Coronary artery (tissue), 2 donors: ENCODE results near the gene SLC25A29.
A peak's percentile ranks its signal among the peaks of the same experiment; 100 is the strongest.

Experiments
- DNase-seq: peaks from one replicate; pipeline ENCODE4 v3.0.0-alpha.2; 2017; ENCODE audit warnings: low spot score
- H3K27ac ChIP-seq, 2 donors: fragments of 200-600 bp; sonication (generic); one replicate each; pipeline ENCODE4 v1.5.1; 2016 to 2019
- H3K4me3 ChIP-seq: fragments of 200-600 bp; sonication (generic); 2 replicates; pipeline ENCODE4 v1.5.1; 2016; ENCODE audit warnings: mild to moderate bottlenecking, moderate library complexity
- TF ChIP-seq, protein P1 (sequence below): fragments of 200-600 bp; sonication (generic); IDR thresholded peaks from one replicate; pipeline ENCODE4 v1.5.1; 2019; ENCODE audit warnings: antibody characterized with exemption

SLC25A29 gene

DNA sequence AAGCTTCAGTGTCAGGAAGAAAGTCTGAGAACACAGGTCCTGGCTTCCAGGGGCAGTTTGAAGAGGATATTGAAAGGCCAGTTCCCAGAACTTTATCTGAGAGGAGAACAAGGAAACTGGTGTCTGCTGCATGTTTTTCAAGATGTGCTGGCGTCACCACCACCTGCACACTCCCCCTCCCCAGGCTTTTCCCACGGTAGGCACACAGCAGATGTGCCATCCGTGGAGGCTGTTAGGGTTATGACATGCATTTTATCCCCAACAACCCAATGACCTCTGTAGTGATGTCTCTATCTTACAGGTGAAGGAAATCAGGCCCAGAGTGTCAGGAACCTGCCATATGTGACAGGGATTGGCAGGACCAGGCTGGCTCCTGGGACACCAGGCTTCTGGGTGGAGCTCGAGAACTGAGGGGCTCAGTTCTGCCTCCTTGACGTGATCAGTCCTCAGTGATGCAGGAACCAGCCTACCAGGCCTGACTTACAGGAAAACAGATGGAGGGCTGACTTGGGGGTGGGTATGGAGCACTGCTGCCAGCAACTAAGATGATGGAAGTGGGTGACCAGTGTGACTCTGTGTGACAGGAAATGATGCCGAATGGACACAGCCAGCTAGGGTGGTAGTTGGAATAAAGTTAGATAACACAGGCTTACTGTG is 33.6 kb upstream of the SLC25A29 start:
- TF ChIP-seq, protein P1, sequence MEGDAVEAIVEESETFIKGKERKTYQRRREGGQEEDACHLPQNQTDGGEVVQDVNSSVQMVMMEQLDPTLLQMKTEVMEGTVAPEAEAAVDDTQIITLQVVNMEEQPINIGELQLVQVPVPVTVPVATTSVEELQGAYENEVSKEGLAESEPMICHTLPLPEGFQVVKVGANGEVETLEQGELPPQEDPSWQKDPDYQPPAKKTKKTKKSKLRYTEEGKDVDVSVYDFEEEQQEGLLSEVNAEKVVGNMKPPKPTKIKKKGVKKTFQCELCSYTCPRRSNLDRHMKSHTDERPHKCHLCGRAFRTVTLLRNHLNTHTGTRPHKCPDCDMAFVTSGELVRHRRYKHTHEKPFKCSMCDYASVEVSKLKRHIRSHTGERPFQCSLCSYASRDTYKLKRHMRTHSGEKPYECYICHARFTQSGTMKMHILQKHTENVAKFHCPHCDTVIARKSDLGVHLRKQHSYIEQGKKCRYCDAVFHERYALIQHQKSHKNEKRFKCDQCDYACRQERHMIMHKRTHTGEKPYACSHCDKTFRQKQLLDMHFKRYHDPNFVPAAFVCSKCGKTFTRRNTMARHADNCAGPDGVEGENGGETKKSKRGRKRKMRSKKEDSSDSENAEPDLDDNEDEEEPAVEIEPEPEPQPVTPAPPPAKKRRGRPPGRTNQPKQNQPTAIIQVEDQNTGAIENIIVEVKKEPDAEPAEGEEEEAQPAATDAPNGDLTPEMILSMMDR: no peak
- Histone ChIP-seq H3K27ac (peak overlapping the region in 1 of 2 donors; percentile 28), H3K4me3 (no peak overlapping the region)
- DNase-seq: no peak

DNA sequence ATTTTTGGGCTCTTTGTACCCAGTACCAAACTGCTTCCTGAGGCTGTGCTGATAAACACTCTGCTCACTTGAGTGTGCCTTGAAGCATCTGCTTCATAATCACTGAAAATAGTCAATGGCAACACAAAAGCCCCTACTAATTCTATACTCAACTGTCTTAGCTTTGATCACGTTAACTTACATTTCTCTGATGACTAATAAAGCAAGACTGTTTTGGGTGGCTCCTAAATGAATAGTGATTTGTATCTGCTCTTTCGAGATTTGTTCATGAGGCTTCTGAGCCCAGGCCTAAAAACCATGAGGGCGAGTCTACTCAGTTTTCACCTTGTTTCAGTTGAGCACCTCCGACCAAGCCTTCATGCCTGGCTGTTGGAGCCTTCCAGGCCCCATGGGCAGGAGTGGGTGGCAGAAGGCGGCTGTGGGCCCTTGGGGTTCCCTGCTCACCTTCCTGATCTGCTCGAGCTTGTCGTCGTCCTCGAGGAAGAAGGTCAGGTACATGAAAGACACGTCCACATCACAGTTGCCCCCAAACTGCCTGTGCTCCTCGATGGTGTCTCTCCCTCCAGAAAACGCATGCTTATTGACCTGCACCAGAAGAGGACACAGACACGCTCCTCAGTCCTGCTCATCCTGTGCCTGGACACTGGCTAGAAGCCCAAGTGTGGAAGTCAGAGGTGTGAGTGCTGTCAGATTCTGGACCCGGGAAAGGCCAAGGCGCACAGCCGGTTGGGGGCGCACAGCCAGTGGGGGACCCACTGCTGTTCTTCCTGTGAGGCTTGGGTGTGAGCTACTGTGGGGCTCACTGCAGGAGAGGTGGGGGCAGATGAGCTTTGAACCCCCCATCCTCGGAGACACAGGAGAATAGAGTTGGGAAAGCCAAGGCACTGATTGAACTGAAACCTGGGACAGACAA is 30.6 kb upstream of the SLC25A29 start:
- DNase-seq: no peak
- TF ChIP-seq, protein P1: no peak
- no peak overlapping the region for H3K27ac ChIP-seq
- no peak overlapping the region for H3K4me3 ChIP-seq

DNA sequence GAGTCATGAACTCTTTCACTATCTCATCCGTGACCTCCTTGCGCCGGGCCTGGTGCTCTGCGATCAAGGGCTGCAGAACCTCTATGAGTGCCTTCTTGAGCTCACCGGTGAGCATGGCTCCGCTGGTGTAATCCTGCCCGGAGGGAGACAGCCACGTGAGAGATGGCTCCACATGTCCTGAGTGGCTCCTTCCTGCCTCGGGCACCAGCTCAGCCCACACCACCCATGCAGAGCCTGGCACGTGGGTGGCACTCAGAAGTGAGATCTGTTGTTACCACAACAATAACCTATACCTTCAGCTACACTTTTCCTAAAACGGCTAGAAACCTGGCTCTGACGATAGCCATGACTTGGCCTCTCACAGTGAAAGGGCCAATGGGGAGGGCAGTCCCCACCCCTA is 28.7 kb upstream of the SLC25A29 start:
- no peak overlapping the region for H3K27ac ChIP-seq
- DNase-seq: no peak
- no peak overlapping the region for H3K4me3 ChIP-seq
- TF ChIP-seq, protein P1: no peak

DNA sequence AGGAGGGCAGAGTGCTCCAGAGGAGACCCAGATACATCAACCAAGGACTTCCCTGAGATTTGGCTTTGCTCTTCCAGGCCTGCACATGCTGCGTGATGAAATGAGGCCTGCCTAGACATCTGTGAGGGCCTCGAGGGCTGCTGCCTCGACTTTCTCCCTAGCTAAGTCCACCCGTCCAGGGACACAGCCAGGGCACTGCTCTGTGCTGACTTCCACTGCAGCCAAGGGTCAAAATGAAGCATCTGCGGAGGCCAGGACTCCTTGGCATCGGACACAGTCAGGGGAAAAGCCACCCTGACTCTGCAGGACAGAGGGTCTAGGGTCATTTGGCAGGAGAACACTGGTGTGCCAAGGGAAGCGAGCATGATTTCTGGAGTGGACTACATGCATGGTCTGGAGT is 27.6 kb upstream of the SLC25A29 start:
- TF ChIP-seq, protein P1: no peak
- Histone ChIP-seq H3K27ac (no peak overlapping the region), H3K4me3 (no peak overlapping the region)
- no peak for DNase-seq

DNA sequence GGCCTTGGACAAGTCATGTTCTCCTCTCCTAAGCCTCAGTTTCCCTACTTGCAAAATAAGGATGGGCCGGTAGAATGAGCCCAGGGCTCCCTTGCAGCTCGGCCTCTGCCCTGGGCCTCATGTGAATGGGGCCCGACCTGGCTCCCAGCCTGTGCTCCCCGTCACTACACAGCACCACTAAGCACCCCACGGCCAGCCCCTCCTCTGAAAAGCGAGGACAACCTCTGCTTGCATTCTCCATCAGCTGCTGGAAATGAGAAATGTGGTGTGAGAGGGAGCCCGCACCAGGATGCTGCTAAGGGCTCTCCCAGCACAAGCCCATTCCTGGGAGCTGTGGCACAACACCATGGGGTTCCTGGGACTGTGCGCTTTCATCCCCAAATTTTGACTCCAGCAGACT is 27.1 kb upstream of the SLC25A29 start:
- no peak overlapping the region for H3K27ac ChIP-seq
- H3K4me3 ChIP-seq: no peak overlapping the region
- TF ChIP-seq, protein P1: no peak
- DNase-seq: no peak

DNA sequence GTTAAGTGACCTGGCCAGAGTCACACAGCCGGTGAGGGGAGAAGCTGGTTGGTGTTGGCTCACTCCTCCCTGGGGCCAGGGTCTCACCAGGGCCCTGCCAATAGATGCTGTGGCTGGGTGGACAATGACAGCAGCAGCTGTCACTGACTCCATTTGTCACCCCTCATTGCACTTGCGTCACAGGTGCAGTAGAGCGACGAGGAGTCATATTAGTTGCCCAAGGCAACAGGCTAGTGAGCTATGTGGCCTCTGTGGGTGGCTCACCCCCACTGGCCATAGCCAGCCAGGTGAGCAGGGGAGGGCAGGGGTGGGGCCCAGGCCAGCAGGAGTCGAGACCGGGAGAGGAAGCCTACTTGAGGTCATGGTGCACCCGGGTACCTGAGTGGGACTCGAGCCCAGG is 26.6 kb upstream of the SLC25A29 start:
- no peak overlapping the region for H3K27ac ChIP-seq
- no peak for DNase-seq
- H3K4me3 ChIP-seq: no peak overlapping the region
- TF ChIP-seq, protein P1: no peak
